ENCODE data around the gene PLAC8.

GRCh38 chr4:83089410-83090157 lies 24.9 kb downstream of the PLAC8 start:
- TF ChIP-seq CTCF (IDR thresholded peaks at IDR 0.05) (no peak), EP300 (IDR thresholded peaks at IDR 0.05) (no peak), POLR2A (IDR thresholded peaks at IDR 0.05) (no peak), POLR2AphosphoS5 (IDR thresholded peaks at IDR 0.05) (no peak)

All from stomach (tissue), 4 donors.